HUES48 (cell line): ENCODE measurements around the gene APLP2.

Experiments
- H3K27ac ChIP-seq: one replicate; pipeline ENCODE4 v1.7.0; 2013; ENCODE audit warnings: low read depth, low read length, inconsistent platforms
- H3K27me3 ChIP-seq: 2 replicates; pipeline ENCODE4 v1.6.1; 2013; ENCODE audit warnings: mild to moderate bottlenecking, low read length; ENCODE audit not compliant: control insufficient read depth, insufficient read depth
- H3K36me3 ChIP-seq: 2 replicates; pipeline ENCODE4 v1.6.1; 2013; ENCODE audit warnings: low read length; ENCODE audit not compliant: control insufficient read depth, insufficient read depth
- H3K4me1 ChIP-seq: 2 replicates; pipeline ENCODE4 v1.6.1; 2013; ENCODE audit warnings: mild to moderate bottlenecking, low read length; ENCODE audit not compliant: control insufficient read depth, insufficient read depth
- H3K4me3 ChIP-seq: 2 replicates; pipeline ENCODE4 v1.5.1; 2013; ENCODE audit warnings: mild to moderate bottlenecking, low read depth, low read length
- H3K9ac ChIP-seq: 2 replicates; pipeline ENCODE4 v1.6.1; 2013; ENCODE audit warnings: mild to moderate bottlenecking, low read depth, low read length, moderate library complexity
- H3K9me3 ChIP-seq: 2 replicates; pipeline ENCODE4 v1.6.1; 2013; ENCODE audit warnings: low read length; ENCODE audit not compliant: control insufficient read depth, insufficient read depth

APLP2 gene

DNA sequence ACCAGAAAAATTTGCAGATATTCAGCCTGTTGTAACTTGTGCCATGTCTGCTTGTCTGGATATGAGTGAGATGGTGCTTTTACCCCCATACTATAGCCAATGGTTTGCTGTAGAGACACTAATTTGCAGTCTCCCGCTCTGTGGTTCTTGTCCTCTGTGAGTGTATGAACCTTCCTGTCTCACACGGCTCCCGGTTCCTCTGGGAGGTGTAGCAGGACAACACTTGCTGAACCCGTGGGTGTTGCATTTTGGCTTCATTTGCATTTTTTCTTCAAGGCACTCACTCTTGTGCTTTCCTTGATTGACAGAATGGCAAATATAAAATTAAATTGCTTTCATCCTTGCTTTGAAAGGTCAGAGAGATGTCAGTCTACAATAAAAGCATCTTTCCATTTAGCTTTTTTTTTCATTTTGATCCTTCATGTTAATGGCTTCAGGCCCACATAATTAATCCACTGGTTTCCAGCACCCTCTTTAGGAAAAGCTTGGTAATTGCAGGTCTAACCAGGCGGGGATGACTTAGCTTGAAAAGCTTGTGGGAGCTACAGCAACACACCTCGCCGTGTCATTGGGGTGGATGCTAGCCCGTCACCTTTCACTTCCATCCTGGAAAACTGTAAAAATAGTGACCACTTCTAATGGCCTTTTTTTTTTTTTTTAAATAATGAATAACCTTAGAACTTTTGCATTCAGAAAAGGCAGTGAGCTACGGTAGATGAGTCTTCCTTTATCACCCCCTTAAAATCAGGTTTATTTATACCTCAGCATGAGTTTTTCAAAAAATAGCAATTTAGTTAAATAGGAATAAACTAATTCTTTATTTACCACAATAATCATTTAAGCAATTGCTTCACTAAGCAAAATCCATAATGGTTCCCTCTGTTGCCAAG, 62.5 kb downstream of the APLP2 start:
- Histone ChIP-seq H3K36me3 (peaks cover 98% of the 10 kb centered on the region), H3K4me3 (no peak overlapping the region), H3K27ac (no peak overlapping the region), H3K9ac (no peak overlapping the region), H3K9me3 (peaks cover 12% of the 10 kb centered on the region), H3K4me1 (no peaks in the 10 kb centered on the region), H3K27me3 (no peaks in the 10 kb centered on the region)

DNA sequence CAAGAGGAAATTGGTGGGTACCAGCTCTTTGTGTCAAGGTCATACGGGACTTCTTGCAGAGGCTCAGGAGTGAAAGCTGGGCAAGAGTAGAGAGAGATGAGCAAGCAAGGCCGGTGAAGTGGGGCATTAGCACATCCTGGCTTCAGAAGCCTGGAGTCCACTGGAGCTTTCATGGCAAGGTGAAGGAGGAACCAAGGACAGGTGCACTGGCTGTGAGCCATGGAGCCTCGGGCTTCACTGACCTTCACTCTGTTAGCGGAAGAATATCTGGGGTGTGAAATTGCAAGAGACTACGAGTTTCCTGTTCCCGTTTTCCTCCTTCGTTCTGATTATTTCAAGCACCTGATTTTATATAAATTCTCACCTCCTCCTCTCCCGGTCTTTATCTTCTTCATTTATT, 64.0 kb downstream of the APLP2 start:
- no peaks in the 10 kb centered on the region for H3K4me1 ChIP-seq
- H3K27ac ChIP-seq = no peak overlapping the region
- peaks cover 12% of the 10 kb centered on the region for H3K9me3 ChIP-seq
- H3K27me3 ChIP-seq = no peaks in the 10 kb centered on the region
- H3K9ac ChIP-seq = no peak overlapping the region
- no peak overlapping the region for H3K4me3 ChIP-seq
- peaks cover 94% of the 10 kb centered on the region for H3K36me3 ChIP-seq

DNA sequence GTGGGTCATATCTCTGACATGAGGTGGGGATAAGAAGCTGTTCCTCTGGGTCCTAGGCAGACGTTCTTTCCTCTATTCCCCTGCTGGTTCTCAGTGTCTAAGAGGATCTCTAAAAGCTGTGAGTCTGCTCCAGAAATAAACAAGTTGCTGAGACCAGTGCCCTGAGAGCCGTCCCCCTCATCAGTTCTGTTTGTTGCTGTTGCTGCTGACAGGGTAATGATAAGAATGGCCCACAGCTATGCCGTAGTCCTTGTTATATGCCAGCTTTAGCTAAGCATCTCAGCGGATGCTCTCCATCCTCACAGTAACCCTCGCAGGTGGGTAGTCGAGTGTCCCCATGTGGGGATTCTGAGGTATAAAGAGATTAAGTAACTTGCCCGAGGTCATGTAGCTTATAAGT, 66.4 kb downstream of the APLP2 start:
- no peaks in the 10 kb centered on the region for H3K4me1 ChIP-seq
- H3K4me3 ChIP-seq = no peak overlapping the region
- no peak overlapping the region for H3K9ac ChIP-seq
- H3K36me3 ChIP-seq = peaks cover 92% of the 10 kb centered on the region
- no peak overlapping the region for H3K27ac ChIP-seq
- H3K9me3 ChIP-seq = peaks cover 12% of the 10 kb centered on the region
- H3K27me3 ChIP-seq = no peaks in the 10 kb centered on the region

DNA sequence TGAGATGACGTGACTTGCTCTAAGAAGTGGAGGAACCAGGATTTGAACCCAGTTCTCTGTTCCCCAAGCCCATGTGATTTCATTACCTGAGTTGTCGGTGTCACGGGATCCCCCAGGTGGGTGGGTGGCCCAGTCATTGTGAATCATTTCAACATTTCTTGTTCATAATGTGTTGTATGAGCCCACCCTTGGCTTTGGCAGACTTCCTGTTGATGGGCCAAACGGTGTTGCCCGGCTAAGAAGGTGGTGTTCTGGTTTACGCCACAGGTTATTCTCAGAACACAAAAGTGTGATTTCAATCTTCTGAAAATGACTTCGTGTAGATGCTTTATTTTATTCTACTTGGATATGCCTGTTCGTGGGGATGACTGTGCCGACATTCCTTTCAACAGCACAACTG, 68.3 kb downstream of the APLP2 start:
- Histone ChIP-seq H3K4me3 (no peak overlapping the region), H3K4me1 (no peaks in the 10 kb centered on the region), H3K9ac (no peak overlapping the region), H3K27ac (no peak overlapping the region), H3K27me3 (no peaks in the 10 kb centered on the region), H3K36me3 (peaks cover 94% of the 10 kb centered on the region), H3K9me3 (peaks cover 7% of the 10 kb centered on the region; the same call in 1 of the 2 replicates)

DNA sequence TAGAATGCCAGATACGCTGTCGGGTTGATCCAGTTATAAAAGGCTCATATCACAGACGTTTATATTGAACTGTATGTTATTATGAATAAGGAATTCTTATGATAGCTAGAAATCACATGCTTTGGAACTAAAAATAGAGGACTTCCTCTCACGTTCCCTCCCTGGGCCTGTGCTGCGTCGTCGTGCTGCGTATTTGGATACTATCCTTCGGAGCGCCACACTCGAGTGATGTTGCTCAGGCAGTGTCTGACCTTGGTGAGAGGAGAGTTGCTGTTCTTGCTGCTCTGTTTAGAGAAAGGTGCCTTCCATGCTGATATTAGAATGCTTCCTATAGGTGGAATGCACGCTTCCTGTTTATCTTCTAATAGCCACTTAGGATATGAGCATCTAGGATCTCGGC, 69.7 kb downstream of the APLP2 start:
- Histone ChIP-seq H3K27ac (no peak overlapping the region), H3K9me3 (no peaks in the 10 kb centered on the region), H3K4me3 (no peak overlapping the region), H3K4me1 (no peaks in the 10 kb centered on the region), H3K9ac (no peak overlapping the region), H3K36me3 (peaks cover 94% of the 10 kb centered on the region), H3K27me3 (no peaks in the 10 kb centered on the region)

DNA sequence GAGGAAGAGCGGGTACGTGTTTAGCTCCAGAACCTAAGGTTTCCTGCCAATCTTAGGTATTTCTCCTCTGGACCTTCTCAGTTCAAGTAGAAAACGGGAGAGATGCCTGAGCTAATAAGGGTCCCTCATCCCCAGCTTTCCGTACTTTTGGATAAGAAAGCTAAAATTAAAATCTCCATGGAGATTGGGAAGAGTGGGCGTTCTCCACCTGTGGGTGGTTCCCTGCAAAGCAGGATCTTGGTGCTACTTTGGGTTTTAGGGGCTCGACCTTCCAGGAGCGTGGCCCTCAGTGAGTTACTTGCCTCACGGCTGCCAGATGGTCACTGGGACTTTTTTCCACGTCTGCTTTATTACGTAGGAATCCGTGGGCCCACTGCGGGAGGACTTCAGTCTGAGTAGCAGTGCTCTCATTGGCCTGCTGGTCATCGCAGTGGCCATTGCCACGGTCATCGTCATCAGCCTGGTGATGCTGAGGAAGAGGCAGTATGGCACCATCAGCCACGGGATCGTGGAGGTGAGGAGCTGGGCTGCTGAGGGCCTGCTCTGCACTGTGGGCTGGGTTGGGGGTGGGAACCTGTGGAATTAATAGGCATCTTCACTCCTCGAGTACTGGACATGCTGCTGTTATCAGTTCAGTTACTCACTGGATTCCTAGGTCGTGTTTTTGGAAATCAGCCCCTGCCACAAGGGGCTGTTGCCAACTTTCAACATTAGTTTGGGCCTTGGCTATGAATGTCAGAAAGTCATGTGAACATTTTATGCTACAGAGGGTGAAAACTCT, 72.1 kb downstream of the APLP2 start:
- Histone ChIP-seq H3K9me3 (no peaks in the 10 kb centered on the region), H3K36me3 (peaks cover 82% of the 10 kb centered on the region), H3K4me1 (peaks cover 14% of the 10 kb centered on the region), H3K4me3 (no peak overlapping the region), H3K27ac (no peak overlapping the region), H3K9ac (no peak overlapping the region), H3K27me3 (no peaks in the 10 kb centered on the region)

DNA sequence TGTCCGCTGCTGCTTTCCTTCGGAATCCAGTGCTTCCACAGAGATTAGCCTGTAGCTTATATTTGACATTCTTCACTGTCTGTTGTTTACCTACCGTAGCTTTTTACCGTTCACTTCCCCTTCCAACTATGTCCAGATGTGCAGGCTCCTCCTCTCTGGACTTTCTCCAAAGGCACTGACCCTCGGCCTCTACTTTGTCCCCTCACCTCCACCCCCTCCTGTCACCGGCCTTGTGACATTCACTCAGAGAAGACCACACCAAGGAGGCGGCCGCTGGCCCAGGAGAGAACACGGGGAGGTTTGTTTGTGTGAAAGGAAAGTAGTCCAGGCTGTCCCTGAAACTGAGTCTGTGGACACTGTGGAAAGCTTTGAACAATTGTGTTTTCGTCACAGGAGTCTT, 74.4 kb downstream of the APLP2 start:
- Histone ChIP-seq H3K9ac (no peak overlapping the region), H3K4me1 (peaks cover 17% of the 10 kb centered on the region), H3K9me3 (no peaks in the 10 kb centered on the region), H3K4me3 (no peak overlapping the region), H3K27me3 (no peaks in the 10 kb centered on the region), H3K36me3 (peaks cover 68% of the 10 kb centered on the region), H3K27ac (no peak overlapping the region)

DNA sequence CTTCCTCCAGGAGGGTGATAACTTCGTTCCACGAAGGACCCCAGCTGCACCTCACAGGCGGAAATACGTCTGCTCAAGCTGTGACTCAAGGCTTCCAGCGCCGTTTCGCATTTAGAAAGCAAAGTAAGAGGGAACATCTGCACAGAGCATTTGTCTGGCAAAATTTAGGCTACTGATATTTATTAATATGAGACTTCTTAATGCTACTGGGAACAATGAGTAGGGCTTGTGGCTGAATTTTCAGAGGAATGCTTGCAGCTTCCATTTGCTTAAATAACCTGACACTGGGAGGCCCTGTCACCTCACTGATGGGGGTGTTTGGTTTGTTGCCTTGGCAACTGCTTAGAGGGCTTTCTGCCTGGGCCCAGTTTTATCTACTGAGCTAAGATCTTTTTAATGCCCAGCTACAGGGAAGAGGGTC, 75.2 kb downstream of the APLP2 start:
- no peaks in the 10 kb centered on the region for H3K9me3 ChIP-seq
- no peaks in the 10 kb centered on the region for H3K27me3 ChIP-seq
- no peak overlapping the region for H3K27ac ChIP-seq
- no peak overlapping the region for H3K9ac ChIP-seq
- H3K36me3 ChIP-seq = peaks cover 61% of the 10 kb centered on the region
- H3K4me3 ChIP-seq = no peak overlapping the region
- H3K4me1 ChIP-seq = peaks cover 17% of the 10 kb centered on the region

DNA sequence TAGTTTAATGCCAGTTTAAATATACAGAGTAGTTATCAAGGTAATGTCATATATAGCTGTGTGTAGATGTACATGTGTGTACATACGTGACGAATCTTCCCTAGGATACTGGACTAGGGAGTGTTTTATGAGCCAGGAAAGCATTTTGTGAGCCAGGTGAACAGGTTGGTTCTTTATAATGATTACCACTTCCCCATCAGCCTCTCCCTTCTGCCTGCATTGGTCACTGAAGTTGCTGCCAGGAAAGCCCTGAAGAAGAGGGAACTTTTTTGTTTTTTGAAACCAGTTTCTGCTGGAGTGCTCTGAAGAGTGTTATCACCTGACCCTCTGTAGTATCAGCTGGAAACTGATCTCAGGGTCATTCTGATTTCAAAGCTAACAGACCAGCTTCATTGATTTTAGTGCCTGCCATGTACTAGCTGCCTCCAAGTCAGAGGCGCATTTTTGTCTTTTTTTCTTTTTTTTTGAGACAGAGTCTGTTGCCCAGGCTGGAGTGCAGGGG, 75.7 kb downstream of the APLP2 start:
- H3K36me3 ChIP-seq = peaks cover 60% of the 10 kb centered on the region
- H3K4me3 ChIP-seq = no peak overlapping the region
- H3K9ac ChIP-seq = no peak overlapping the region
- no peaks in the 10 kb centered on the region for H3K9me3 ChIP-seq
- no peaks in the 10 kb centered on the region for H3K27me3 ChIP-seq
- H3K4me1 ChIP-seq = peaks cover 17% of the 10 kb centered on the region
- peak overlapping the region; percentile 45 for H3K27ac ChIP-seq

DNA sequence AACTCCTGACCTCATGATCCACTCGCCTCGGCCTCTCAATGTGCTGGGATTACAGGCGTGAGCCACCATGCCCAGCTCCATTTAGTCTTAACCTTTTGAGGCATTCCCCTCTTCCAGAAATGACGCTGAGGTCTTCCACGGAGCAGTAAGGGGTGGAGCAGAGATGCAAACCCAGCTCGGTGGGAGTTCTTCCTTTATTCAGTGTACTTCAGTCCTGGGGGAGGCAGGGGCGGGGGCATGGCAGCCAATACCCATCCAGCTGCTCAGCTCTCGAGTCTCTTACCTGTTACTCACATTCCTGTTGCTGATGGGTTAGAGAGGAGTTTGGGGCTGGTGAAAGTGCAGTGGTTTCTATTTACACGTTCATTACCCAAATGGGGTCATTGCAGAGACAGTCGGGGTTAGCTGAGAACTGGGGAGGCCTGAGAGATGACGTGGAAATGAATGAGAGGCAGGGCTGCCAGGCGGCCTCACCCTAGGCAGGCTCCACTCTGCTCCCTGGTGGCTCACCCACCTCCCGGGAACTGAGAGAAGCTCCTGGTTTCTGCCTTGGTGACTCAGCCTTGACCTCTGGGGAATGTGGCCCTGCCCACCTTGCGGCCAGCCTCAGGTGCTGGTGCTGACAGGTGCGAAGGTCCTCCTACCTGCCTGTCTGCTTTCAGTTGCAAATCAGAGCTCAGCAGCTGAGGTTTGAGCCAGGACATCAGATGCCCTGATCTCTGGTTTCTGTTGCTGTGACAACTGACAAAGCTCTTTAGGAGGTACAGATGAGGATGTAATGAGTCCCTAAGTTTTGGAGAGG, 76.5 kb downstream of the APLP2 start:
- H3K9me3 ChIP-seq = no peaks in the 10 kb centered on the region
- H3K27ac ChIP-seq = peak overlapping the region; percentile 69
- H3K4me3 ChIP-seq = no peak overlapping the region
- H3K4me1 ChIP-seq = peaks cover 17% of the 10 kb centered on the region
- H3K27me3 ChIP-seq = no peaks in the 10 kb centered on the region
- peaks cover 55% of the 10 kb centered on the region for H3K36me3 ChIP-seq
- no peak overlapping the region for H3K9ac ChIP-seq
